PC-3 (cell line): ENCODE measurements around the gene LGI4. TPM values are rescaled to one million over a fixed set of nuclear protein-coding genes. Genes with fewer than 3 reads are reported as not detected.

Experiments used
- ATAC-seq: fragments of 200-7000 bp; cut with Tn5 transposase; 2 replicates; pipeline ENCODE4 v1.9.1; 2020; ENCODE audit warnings: mild to moderate bottlenecking, moderate library complexity
- BruUV-seq: library from RNA; stranded (reverse); fragments of 400-500 nt; replicated peaks from 2 replicates; lab custom pipeline; 2021; lab: Mats Ljungman, UMichigan
- CTCF ChIA-PET: fragments of 300-600 bp; sonication (Branson Sonifier 250); formaldehyde crosslinking; loops from one replicate; lab custom pipeline; 2022; ENCODE audit warnings: antibody characterized with exemption; lab: Charles Lee
- POLR2A ChIA-PET: fragments of 300-600 bp; sonication (Branson Sonifier 250); formaldehyde crosslinking; loops from one replicate; lab custom pipeline; 2022; ENCODE audit warnings: antibody characterized with exemption; ENCODE audit not compliant: unreplicated experiment; lab: Charles Lee
- DNase-seq: peaks from one replicate; pipeline ENCODE4 v3.0.0-alpha.2; 2015
- H2AFZ ChIP-seq: fragments of 300-600 bp; sonication (generic); 2 replicates; pipeline ENCODE4 v1.6.0; 2016; ENCODE audit warnings: antibody characterized with exemption, low read length
- H3F3A ChIP-seq: fragments of 300-600 bp; sonication (generic); one replicate; pipeline ENCODE4 v1.6.0; 2017; ENCODE audit warnings: antibody characterized with exemption, low read length, control low read depth, mild to moderate bottlenecking; ENCODE audit not compliant: unreplicated experiment
- H3K27ac ChIP-seq: fragments of 300-600 bp; sonication (generic); 2 replicates; pipeline ENCODE4 v1.5.1; 2016; ENCODE audit warnings: mild to moderate bottlenecking, low read length
- H3K27me3 ChIP-seq: fragments of 300-600 bp; sonication (generic); 2 replicates; pipeline ENCODE4 v1.6.1; 2016; ENCODE audit warnings: low read length, mixed read lengths
- H3K36me3 ChIP-seq: fragments of 300-600 bp; sonication (generic); 2 replicates; pipeline ENCODE4 v1.6.1; 2016; ENCODE audit warnings: low read depth, mixed run types, low read length, mixed read lengths
- H3K4me1 ChIP-seq: fragments of 300-600 bp; sonication (generic); 2 replicates; pipeline ENCODE4 v1.5.1; 2016; ENCODE audit warnings: low read length; ENCODE audit not compliant: insufficient read depth
- H3K4me2 ChIP-seq: fragments of 300-600 bp; sonication (generic); 2 replicates; pipeline ENCODE4 v1.6.0; 2016; ENCODE audit warnings: low read length
- H3K4me3 ChIP-seq: fragments of 300-600 bp; sonication (generic); 2 replicates; pipeline ENCODE4 v1.5.1; 2016; ENCODE audit warnings: mild to moderate bottlenecking, low read length, mixed read lengths
- H3K79me2 ChIP-seq: fragments of 300-600 bp; sonication (generic); 2 replicates; pipeline ENCODE4 v1.6.1; 2017; ENCODE audit warnings: low read length, mixed read lengths
- H3K9ac ChIP-seq: fragments of 300-600 bp; sonication (generic); 2 replicates; pipeline ENCODE4 v1.6.0; 2016; ENCODE audit warnings: mild to moderate bottlenecking, low read length
- H3K9me2 ChIP-seq: fragments of 300-600 bp; sonication (generic); replicated peaks from 2 replicates; pipeline ENCODE4 v1.6.1; 2016; ENCODE audit warnings: mixed run types, low read length, mixed read lengths
- H3K9me3 ChIP-seq: fragments of 300-600 bp; sonication (generic); 2 replicates; pipeline ENCODE4 v1.6.1; 2016; ENCODE audit warnings: low read length, mixed read lengths
- H4K20me1 ChIP-seq: fragments of 300-600 bp; sonication (generic); 2 replicates; pipeline ENCODE4 v1.6.1; 2016; ENCODE audit warnings: low read length, mixed read lengths
- EZH2 ChIP-seq: fragments of 300-600 bp; sonication (generic); IDR thresholded peaks from one replicate; pipeline ENCODE4 v1.6.1; 2017; ENCODE audit warnings: antibody characterized with exemption, mild to moderate bottlenecking, low read length; ENCODE audit not compliant: unreplicated experiment
- EZH2phosphoT487 ChIP-seq: fragments of 300-600 bp; sonication (generic); IDR thresholded peaks from 2 replicates; pipeline ENCODE4 v1.6.1; 2018; ENCODE audit warnings: mild to moderate bottlenecking, antibody characterized with exemption, low read length, borderline replicate concordance
- intact Hi-C: fragments of 100-400 bp; cut with micrococcal nuclease; formaldehyde crosslinking; loops from 2 replicates; pipeline ENCODE4 v1.9.0; 2023
- total RNA-seq: library from RNA; depleted of rRNA; stranded (reverse); fragments of >200 nt; gene quantifications from 2 replicates; pipeline ENCODE4 v1.2.3, GENCODE V29; 2014
- TF ChIP-seq, protein P1 (sequence below): fragments of 300-600 bp; sonication (generic); conservative IDR thresholded peaks from 2 replicates; pipeline ENCODE4 v1.5.1; 2017; ENCODE audit warnings: antibody characterized with exemption, low read depth, mild to moderate bottlenecking, low read length

The LGI4 gene
- total RNA-seq, 1 experiment from 2014 or later, result 0.22 TPM

DNA sequence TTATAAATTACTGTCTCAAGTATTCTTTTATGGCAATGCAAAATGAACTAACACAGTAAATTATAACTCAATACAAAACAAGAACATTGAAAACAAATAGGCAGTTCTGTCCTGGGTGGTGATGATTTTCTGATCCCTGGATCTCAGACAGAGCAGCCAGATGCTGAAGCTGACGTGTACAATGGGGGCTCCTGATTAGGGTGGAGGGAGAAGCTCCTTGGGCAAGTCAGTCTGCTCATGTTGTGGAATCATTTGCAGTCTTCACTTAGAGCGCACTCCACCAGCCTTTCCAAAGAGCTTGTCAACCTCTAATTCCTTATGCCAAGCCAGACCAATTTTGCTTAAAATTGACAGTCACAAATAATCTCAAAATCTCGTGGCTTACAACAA lies 41.3 kb upstream of the LGI4 start:
- Histone ChIP-seq H3K27me3 (no peaks in the 10 kb centered on the region), H4K20me1 (no peaks in the 10 kb centered on the region), H3K27ac (no peak overlapping the region), H3K36me3 (no peaks in the 10 kb centered on the region), H3K79me2 (no peaks in the 10 kb centered on the region), H3K9me3 (no peaks in the 10 kb centered on the region), H3K9ac (no peak overlapping the region), H3K4me1 (no peaks in the 10 kb centered on the region), H3K9me2 (no peaks in the 10 kb centered on the region), H3K4me2 (no peak overlapping the region), H3F3A (no peaks in the 10 kb centered on the region), H3K4me3 (no peak overlapping the region), H2AFZ (no peak overlapping the region)
- intact Hi-C loops, result no loop called here
- BruUV-seq, result no TSS peak
- ATAC-seq, result no peak
- ChIA-PET POLR2A (no interaction called here), CTCF (no interaction called here)
- TF ChIP-seq EZH2phosphoT487 (no peak), EZH2 (no peak)
- TF ChIP-seq, protein P1, sequence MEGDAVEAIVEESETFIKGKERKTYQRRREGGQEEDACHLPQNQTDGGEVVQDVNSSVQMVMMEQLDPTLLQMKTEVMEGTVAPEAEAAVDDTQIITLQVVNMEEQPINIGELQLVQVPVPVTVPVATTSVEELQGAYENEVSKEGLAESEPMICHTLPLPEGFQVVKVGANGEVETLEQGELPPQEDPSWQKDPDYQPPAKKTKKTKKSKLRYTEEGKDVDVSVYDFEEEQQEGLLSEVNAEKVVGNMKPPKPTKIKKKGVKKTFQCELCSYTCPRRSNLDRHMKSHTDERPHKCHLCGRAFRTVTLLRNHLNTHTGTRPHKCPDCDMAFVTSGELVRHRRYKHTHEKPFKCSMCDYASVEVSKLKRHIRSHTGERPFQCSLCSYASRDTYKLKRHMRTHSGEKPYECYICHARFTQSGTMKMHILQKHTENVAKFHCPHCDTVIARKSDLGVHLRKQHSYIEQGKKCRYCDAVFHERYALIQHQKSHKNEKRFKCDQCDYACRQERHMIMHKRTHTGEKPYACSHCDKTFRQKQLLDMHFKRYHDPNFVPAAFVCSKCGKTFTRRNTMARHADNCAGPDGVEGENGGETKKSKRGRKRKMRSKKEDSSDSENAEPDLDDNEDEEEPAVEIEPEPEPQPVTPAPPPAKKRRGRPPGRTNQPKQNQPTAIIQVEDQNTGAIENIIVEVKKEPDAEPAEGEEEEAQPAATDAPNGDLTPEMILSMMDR, result no peak
- no peak for DNase-seq

DNA sequence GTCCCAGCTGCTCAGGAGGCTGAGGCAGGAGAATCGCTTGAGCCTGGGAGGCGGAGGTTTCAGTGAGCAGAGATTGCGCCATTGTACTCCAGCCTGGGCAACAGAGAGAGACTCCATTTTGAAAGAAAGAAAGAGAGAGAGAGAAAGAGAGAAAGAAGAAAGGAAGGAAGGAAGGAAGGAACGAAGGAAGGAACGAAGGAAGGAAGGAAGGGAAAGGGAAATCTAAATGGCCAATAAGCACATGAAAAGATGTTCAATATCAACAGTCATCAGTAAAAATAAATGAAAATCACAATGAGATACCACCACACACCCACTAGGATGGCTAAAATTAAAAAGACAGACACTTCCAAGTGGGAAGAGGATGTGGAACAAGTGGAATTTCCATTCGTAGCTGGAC lies 39.4 kb upstream of the LGI4 start:
- H3K36me3 ChIP-seq, result peaks cover 5% of the 10 kb centered on the region; the same call in 1 of the 2 replicates
- peaks cover 2% of the 10 kb centered on the region; the same call in 1 of the 2 replicates for H3K4me1 ChIP-seq
- DNase-seq, result no peak
- ATAC-seq, result no peak
- H3K4me3 ChIP-seq, result no peak overlapping the region
- no peak overlapping the region for H3K4me2 ChIP-seq
- no peak for TF ChIP-seq EZH2
- TF ChIP-seq, protein P1, result no peak
- TF ChIP-seq EZH2phosphoT487, result no peak
- BruUV-seq, result no TSS peak
- ChIA-PET POLR2A (no interaction called here), CTCF (no interaction called here)
- H2AFZ ChIP-seq, result no peak overlapping the region
- no peaks in the 10 kb centered on the region for H4K20me1 ChIP-seq
- no peaks in the 10 kb centered on the region for H3F3A ChIP-seq
- H3K9me2 ChIP-seq, result no peaks in the 10 kb centered on the region
- no peaks in the 10 kb centered on the region for H3K9me3 ChIP-seq
- no peak overlapping the region for H3K9ac ChIP-seq
- H3K79me2 ChIP-seq, result no peaks in the 10 kb centered on the region
- H3K27me3 ChIP-seq, result no peaks in the 10 kb centered on the region
- intact Hi-C loops, result no loop called here
- H3K27ac ChIP-seq, result no peak overlapping the region

DNA sequence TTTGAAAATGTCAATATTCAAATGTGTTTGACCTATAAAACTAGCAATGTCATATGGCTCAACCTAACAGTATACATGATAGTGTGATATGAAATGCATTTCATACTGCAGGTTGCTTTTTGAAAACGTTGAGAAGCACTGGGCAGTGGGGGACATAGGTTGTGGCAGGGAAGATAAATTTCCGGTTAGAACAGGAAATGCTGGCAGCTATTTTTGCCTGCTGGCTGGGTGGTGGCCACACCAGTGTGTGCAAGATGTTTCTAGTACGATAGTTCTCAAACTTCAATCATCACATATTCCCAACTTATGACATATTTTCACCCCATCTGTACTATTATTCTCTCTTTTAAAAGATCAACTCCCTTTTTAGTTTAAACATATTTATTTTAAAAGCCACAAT lies 36.9 kb upstream of the LGI4 start:
- H4K20me1 ChIP-seq, result no peaks in the 10 kb centered on the region
- H3K4me2 ChIP-seq, result no peak overlapping the region
- H3K27ac ChIP-seq, result no peak overlapping the region
- CTCF ChIA-PET, result no interaction called here
- intact Hi-C loops, result no loop called here
- DNase-seq (no peak), ATAC-seq (no peak)
- POLR2A ChIA-PET, result no interaction called here
- no peak overlapping the region for H3K9ac ChIP-seq
- H2AFZ ChIP-seq, result no peak overlapping the region
- H3K4me1 ChIP-seq, result peaks cover 26% of the 10 kb centered on the region
- H3K79me2 ChIP-seq, result no peaks in the 10 kb centered on the region
- no peaks in the 10 kb centered on the region for H3K27me3 ChIP-seq
- no peaks in the 10 kb centered on the region for H3K9me3 ChIP-seq
- H3K36me3 ChIP-seq, result peaks cover 7% of the 10 kb centered on the region
- no TSS peak for BruUV-seq
- no peaks in the 10 kb centered on the region for H3K9me2 ChIP-seq
- TF ChIP-seq EZH2 (no peak), EZH2phosphoT487 (no peak)
- TF ChIP-seq, protein P1, result no peak
- no peaks in the 10 kb centered on the region for H3F3A ChIP-seq
- H3K4me3 ChIP-seq, result no peak overlapping the region
